GM12891 (cell line): ENCODE results near the gene PIK3R5. TPM values are rescaled to one million over a fixed set of nuclear protein-coding genes. Genes with fewer than 3 reads are reported as not detected.

Experiments
- DNase-seq: peaks from one replicate; pipeline ENCODE4 v3.0.0; 2011; ENCODE audit warnings: low spot score; ENCODE audit not compliant: insufficient read length
- FAIRE-seq: peaks from 2 replicates; lab custom pipeline; 2011; peaks lifted over from hg19 to GRCh38; lab: Jason Lieb, UNC
- PAX5 ChIP-seq: IDR thresholded peaks from 2 replicates; pipeline ENCODE4 v1.6.1; 2011; ENCODE audit warnings: low read length, moderate library complexity, mild to moderate bottlenecking; ENCODE audit not compliant: insufficient read depth, severe bottlenecking
- POLR2A ChIP-seq: IDR thresholded peaks from 2 replicates; pipeline ENCODE4 v1.6.1; 2011; ENCODE audit warnings: low read depth, low read length, control low read depth
- POLR2AphosphoS5 ChIP-seq: IDR thresholded peaks from 2 replicates; pipeline ENCODE4 v1.6.1; 2011; ENCODE audit warnings: low read depth, low read length, control low read depth
- POU2F2 ChIP-seq: IDR thresholded peaks from 2 replicates; pipeline ENCODE4 v1.6.1; 2011; ENCODE audit warnings: low read depth, mild to moderate bottlenecking, control low read depth, low read length, moderate library complexity
- SPI1 ChIP-seq: IDR thresholded peaks from 2 replicates; pipeline ENCODE4 v1.6.1; 2011; ENCODE audit warnings: low read depth, low read length, control low read depth
- TAF1 ChIP-seq: IDR thresholded peaks from 2 replicates; pipeline ENCODE4 v1.6.1; 2011; ENCODE audit warnings: low read depth, low read length, control low read depth
- polyA plus RNA-seq: library from polyadenylated mRNA; unstranded; fragments of >200 nt; gene quantifications from one replicate; pipeline ENCODE4 v1.2.1, GENCODE V29; 2012; ENCODE audit warnings: low read depth, missing spikeins, inconsistent platforms; ENCODE audit not compliant: missing spikeins

Gene PIK3R5, protein sequence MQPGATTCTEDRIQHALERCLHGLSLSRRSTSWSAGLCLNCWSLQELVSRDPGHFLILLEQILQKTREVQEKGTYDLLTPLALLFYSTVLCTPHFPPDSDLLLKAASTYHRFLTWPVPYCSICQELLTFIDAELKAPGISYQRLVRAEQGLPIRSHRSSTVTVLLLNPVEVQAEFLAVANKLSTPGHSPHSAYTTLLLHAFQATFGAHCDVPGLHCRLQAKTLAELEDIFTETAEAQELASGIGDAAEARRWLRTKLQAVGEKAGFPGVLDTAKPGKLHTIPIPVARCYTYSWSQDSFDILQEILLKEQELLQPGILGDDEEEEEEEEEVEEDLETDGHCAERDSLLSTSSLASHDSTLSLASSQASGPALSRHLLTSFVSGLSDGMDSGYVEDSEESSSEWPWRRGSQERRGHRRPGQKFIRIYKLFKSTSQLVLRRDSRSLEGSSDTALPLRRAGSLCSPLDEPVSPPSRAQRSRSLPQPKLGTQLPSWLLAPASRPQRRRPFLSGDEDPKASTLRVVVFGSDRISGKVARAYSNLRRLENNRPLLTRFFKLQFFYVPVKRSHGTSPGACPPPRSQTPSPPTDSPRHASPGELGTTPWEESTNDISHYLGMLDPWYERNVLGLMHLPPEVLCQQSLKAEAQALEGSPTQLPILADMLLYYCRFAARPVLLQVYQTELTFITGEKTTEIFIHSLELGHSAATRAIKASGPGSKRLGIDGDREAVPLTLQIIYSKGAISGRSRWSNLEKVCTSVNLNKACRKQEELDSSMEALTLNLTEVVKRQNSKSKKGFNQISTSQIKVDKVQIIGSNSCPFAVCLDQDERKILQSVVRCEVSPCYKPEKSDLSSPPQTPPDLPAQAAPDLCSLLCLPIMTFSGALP
- polyA plus RNA-seq = 41.2 TPM

DNA sequence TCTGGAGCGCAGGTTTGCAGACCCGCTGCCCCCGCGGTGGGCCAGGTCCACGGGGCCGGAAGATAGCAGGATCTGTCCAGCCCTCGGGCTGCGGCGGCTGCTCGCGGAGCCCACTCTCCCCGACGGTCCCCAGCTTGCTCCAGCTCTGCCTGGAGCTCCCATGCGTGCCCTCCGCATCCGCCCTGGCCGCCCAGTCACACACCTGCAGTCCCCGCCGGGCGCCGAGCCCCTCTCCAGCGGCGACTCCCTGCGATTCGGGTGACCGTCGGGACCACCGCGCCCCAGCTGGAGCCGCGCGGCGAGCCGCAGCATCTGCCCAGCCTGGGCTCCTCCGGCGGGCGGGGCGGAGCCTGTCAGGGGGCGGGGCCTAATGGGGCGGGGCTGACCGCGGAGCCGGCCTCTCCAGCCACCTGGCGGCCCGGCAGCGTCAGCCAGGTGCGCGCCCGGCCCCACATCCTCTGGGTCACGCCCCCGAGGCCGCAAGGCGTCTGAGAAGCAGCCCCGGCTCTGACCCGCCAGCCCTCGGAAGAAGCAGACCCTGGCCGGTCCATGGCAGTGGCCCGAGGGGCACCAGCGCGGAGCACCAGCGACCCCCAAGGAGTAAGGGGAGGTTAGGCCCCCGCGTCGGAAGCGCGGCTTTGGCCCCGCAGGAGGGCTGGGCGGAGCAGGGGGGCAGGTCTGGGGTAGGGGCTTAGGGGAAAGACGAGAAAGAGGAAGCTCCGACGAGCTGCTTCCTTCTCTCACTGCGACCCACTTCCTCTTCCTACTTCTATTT, at the start of gene PIK3R5:
Gene PIK3R5, minus strand, starts transcription at position 314 of the 775 bp plus-strand sequence. CDS start 54,213 bp downstream, outside the sequence.
- FAIRE-seq (peak; percentile 97), DNase-seq (peak; percentile 93)
- TF ChIP-seq TAF1 (0 out of 2 replicates have a peak, but pooled peaks have one; percentile 35), POLR2A (peak; percentile 34; the same call in 1 of the 2 replicates), PAX5 (no peak), POU2F2 (no peak), SPI1 (peak; percentile 81), POLR2AphosphoS5 (peak; percentile 18; the same call in 1 of the 2 replicates)

GRCh38 chr17:9011001-9011400, 45.5 kb upstream of the PIK3R5 start:
- no peak for TF ChIP-seq PAX5
- TF ChIP-seq POU2F2 = no peak
- TF ChIP-seq SPI1 = no peak
- no peak for TF ChIP-seq POLR2AphosphoS5
- TF ChIP-seq POLR2A = no peak
- no peak for TF ChIP-seq TAF1
- no peak for DNase-seq
- no peak for FAIRE-seq

GRCh38 chr17:9009737-9010136, 44.2 kb upstream of the PIK3R5 start:
- no peak for TF ChIP-seq POLR2A
- no peak for TF ChIP-seq POU2F2
- TF ChIP-seq TAF1 = no peak
- no peak for TF ChIP-seq POLR2AphosphoS5
- TF ChIP-seq PAX5 = no peak
- no peak for TF ChIP-seq SPI1
- FAIRE-seq (no peak), DNase-seq (no peak)

DNA sequence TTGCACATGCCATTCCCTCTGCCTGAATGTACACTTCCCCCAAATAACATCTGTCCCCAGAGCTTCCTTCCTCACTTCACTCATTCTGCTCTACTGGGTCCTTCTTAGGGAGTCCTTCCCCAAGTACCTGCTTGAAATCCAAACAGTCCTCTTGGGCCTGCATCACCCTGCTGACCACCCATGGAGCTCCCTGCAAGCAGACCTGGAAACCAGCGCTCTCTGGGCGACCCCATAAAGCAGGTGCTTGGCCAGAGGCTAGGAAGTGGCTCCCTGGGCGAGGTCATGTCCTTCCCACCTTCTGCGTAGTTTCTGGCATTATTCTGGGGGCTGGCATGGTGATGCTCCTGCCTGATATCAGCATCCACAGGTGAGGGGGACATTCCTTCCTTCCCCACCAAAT, 43.6 kb upstream of the PIK3R5 start:
- FAIRE-seq = no peak
- no peak for DNase-seq
- TF ChIP-seq POU2F2 (no peak), POLR2AphosphoS5 (no peak), POLR2A (no peak), PAX5 (no peak), TAF1 (no peak), SPI1 (no peak)

GRCh38 chr17:9007052-9007714, 41.7 kb upstream of the PIK3R5 start:
- FAIRE-seq = no peak

DNA sequence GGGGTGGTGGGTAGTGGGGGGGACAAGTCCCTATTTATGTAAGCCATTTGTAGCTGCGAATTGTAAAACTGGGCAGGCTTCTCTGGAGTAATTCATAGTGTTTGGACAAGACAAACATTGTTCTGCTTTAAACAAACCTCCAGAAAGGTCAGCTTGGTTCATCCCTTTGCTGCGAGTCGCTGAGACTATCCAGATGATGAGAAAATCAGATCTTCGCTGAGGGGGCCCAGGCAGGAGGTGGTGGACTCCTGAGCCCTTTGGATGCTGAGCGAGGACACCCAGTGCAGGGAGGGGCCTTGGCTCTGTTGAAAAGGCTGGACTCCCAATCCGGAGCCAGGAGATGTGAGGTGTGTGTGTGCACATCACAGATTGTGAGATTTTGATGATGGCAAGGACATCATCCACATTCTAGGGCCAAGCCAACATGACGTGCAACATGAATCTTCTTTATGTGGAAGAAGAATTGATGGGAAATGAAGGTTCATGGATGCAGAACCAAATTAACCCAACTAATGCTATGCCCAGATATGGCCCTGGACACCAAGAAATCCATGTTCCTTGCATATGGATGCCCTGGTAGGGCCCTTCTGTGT, 40.8 kb upstream of the PIK3R5 start:
- TF ChIP-seq TAF1 = no peak
- no peak for TF ChIP-seq SPI1
- TF ChIP-seq POLR2AphosphoS5 = no peak
- FAIRE-seq (no peak), DNase-seq (no peak)

More at GRCh38 chr17:9007052-9007714, 41.7 kb upstream of the PIK3R5 start:
- TF ChIP-seq POU2F2 (no peak), PAX5 (no peak), POLR2AphosphoS5 (no peak), SPI1 (no peak), POLR2A (no peak), TAF1 (no peak)
- DNase-seq = no peak

DNA sequence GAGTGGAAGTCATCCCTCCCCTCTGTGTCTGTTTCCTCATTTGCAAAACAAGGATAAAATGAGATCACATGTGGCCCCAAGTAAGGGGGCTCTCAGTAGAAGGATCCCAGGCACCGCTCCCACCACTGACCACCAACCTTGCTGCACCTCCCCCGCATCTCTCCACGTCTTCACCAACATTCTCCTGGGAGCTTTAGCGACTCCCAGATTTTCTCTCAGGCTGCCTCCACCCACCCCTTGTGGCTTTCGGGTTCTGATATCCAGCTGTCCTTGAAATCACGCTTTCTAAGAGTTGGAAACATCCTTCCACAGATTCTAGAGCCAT, 39.4 kb upstream of the PIK3R5 start:
- TF ChIP-seq POLR2A = no peak
- no peak for TF ChIP-seq TAF1
- TF ChIP-seq POU2F2 = no peak
- TF ChIP-seq PAX5 = no peak
- no peak for TF ChIP-seq SPI1
- no peak for TF ChIP-seq POLR2AphosphoS5
- FAIRE-seq (no peak), DNase-seq (no peak)
